ENCODE measurements around the gene IL21R.

IL21R gene

GRCh38 chr16:27377666-27378485 is 24.1 kb upstream of the IL21R start:
- Histone ChIP-seq H3K9me3 (ENCODE audit: control insufficient read depth, insufficient read depth, low read depth, low read length) (no peaks in the 10 kb centered on the region), H3K4me1 (ENCODE audit: control insufficient read depth, insufficient read depth, low read length) (no peaks in the 10 kb centered on the region), H3K27ac (ENCODE audit: extremely low read depth, low read depth, low read length) (no peak overlapping the region), H3K36me3 (ENCODE audit: control insufficient read depth in 2 of 2, insufficient read depth in 1 of 2, low read length in 2 of 2) (no peaks in the 10 kb centered on the region), H3K4me3 (ENCODE audit: low read depth, low read length) (no peak overlapping the region)
- POLR2A ChIA-PET, result no interaction called here
- TF ChIP-seq ZBTB26 (tag by site-specific recombination; optimal IDR thresholded peaks at IDR 0.05), result no peak
- TF ChIP-seq SCRT2 (tag by site-specific recombination; IDR thresholded peaks at IDR 0.05), result peak; percentile 62; the same call in 1 of the 2 replicates
- CTCF ChIA-PET, result interaction anchor here (1.0 kb wide), 1 partner anchor 143 kb away, joined by 3 read pairs; no protein-coding TSS in a partner anchor

GRCh38 chr16:27378871-27379481 is 23.0 kb upstream of the IL21R start:
- Histone ChIP-seq H3K27ac (ENCODE audit: extremely low read depth, low read depth, low read length) (no peak overlapping the region), H3K4me3 (ENCODE audit: low read depth, low read length) (no peak overlapping the region), H3K9me3 (ENCODE audit: control insufficient read depth, insufficient read depth, low read depth, low read length) (no peaks in the 10 kb centered on the region), H3K4me1 (ENCODE audit: control insufficient read depth, insufficient read depth, low read length) (no peaks in the 10 kb centered on the region), H3K36me3 (ENCODE audit: control insufficient read depth in 2 of 2, insufficient read depth in 1 of 2, low read length in 2 of 2) (no peaks in the 10 kb centered on the region)
- CTCF ChIA-PET, result interaction anchor here (0.7 kb wide), 1 partner anchor 210 kb away, joined by 3 read pairs; no protein-coding TSS in a partner anchor
- no peak for TF ChIP-seq ZNF792 (tag by site-specific recombination; IDR thresholded peaks at IDR 0.05)
- no peak for TF ChIP-seq ZNF514 (tag by site-specific recombination; IDR thresholded peaks at IDR 0.05)
- no peak for TF ChIP-seq ZNF776 (tag by site-specific recombination; IDR thresholded peaks at IDR 0.05; ENCODE audit: borderline replicate concordance)
- TF ChIP-seq WT1 (tag by site-specific recombination; IDR thresholded peaks at IDR 0.05), result no peak
- TF ChIP-seq KLF16 (tag by site-specific recombination; IDR thresholded peaks at IDR 0.05), result no peak
- POLR2A ChIA-PET, result no interaction called here

- H3K36me3 ChIP-seq (ENCODE audit: control insufficient read depth in 2 of 2, insufficient read depth in 1 of 2, low read length in 2 of 2), result no peaks in the 10 kb centered on the region
- TF ChIP-seq HOXC10 (CRISPR knock-in tag; IDR thresholded peaks at IDR 0.05) (no peak), TSHZ1 (tag by site-specific recombination; IDR thresholded peaks at IDR 0.05; ENCODE audit: borderline replicate concordance) (no peak), TCF7L2 (IDR thresholded peaks at IDR 0.05; ENCODE audit: borderline replicate concordance, low read depth, low read length) (no peak), ZNF626 (tag by site-specific recombination; IDR thresholded peaks at IDR 0.05) (no peak), ZBTB17 (tag by site-specific recombination; IDR thresholded peaks at IDR 0.05) (no peak), KLF10 (tag by site-specific recombination; IDR thresholded peaks at IDR 0.05) (no peak), ZNF223 (tag by site-specific recombination; IDR thresholded peaks at IDR 0.05) (no peak), KLF1 (tag by site-specific recombination; IDR thresholded peaks at IDR 0.05) (no peak), ZBTB20 (tag by site-specific recombination; IDR thresholded peaks at IDR 0.05) (no peak), ZNF549 (tag by site-specific recombination; IDR thresholded peaks at IDR 0.05) (no peak), ZNF335 (tag by site-specific recombination; conservative IDR thresholded peaks at IDR 0.05) (no peak), ZNF202 (tag by site-specific recombination; IDR thresholded peaks at IDR 0.05; ENCODE audit: borderline replicate concordance) (no peak)
- no peaks in the 10 kb centered on the region for H3K4me1 ChIP-seq (ENCODE audit: control insufficient read depth, insufficient read depth, low read length)
- ChIA-PET CTCF (interaction anchor here (0.5 kb wide), 1 partner anchor 201 kb away, joined by 4 read pairs; no protein-coding TSS in a partner anchor), POLR2A (no interaction called here)
- no peak overlapping the region for H3K27ac ChIP-seq (ENCODE audit: extremely low read depth, low read depth, low read length)
- H3K4me3 ChIP-seq (ENCODE audit: low read depth, low read length), result no peak overlapping the region
- H3K9me3 ChIP-seq (ENCODE audit: control insufficient read depth, insufficient read depth, low read depth, low read length), result no peaks in the 10 kb centered on the region
These were observed 22.1 kb upstream of the IL21R start for GRCh38 chr16:27379919-27380318.

All from HEK293 (cell line).